OCI-M1 (cell line): ENCODE measurements around the gene EML6.

Experiments
- DNase-seq: peaks from one replicate; lab custom pipeline; 2025; lab: John Stamatoyannopoulos, UW

The EML6 gene

DNA sequence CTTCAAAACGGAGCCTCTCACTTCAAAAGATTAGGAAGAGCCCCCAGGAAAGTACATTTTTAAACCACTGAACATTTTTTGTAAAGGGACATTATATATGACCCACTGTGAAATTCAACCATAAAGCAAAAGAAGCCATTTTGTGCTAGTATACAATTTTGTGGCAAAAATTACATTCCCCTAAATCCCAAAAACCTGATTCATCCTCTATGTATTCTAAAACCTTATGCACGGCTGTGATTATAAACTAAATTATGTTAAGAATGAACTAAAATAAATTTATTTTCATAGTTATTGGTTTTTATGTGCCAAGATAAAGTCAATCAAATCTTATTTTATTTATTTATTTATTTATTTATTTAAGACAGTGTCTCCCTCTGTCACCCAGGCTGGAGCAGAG, 278.3 kb downstream of the EML6 start:
- no peak for DNase-seq

DNA sequence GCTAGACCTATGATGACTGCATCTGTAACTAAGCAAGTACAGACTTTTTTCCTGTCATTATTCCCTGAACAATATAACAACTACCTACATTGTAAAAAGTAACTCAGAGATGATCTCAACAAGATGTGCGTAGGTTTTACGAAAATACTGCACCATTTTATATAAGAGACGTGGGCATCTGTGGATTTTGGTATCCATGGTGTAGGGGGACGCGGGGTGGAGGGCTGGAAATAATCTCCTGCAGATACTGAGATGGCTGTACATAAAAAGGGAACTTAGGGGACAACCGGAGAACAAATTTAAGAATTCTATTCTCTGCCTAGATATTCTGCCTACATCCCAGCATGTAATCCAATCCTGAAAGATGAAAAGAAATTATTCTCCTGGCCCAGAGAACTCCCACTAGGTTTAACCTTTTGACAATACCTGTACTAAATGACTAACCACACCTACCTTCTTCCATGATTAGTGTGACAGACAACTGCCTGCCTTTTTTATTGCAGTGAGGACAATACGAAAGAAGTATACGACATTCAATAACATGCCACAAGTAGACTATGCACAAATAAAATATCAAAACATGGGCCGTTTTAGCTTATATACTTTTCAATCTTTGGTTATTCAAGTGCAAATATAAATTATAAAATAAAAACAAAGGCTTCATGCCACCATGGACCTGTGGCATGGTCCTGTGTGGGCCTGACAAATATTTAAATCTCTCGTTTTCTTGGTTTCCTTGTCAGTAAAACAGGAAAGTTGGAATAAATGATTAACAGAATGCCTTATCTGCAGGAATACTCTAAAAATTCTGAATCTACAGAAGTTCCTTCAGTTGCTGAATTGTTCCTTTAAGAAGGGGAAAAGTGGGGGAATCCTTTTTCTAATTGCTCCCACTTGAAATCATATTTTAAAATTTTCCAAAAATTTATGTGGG, 280.5 kb downstream of the EML6 start:
- no peak for DNase-seq

GRCh38 chr2:55006306-55006705, 282.8 kb downstream of the EML6 start:
- DNase-seq, result peak; percentile 43

GRCh38 chr2:55009277-55010060, 286.0 kb downstream of the EML6 start:
- no peak for DNase-seq

- DNase-seq, result peak; percentile 69
Observed at GRCh38 chr2:55010149-55010591, 286.7 kb downstream of the EML6 start.

DNA sequence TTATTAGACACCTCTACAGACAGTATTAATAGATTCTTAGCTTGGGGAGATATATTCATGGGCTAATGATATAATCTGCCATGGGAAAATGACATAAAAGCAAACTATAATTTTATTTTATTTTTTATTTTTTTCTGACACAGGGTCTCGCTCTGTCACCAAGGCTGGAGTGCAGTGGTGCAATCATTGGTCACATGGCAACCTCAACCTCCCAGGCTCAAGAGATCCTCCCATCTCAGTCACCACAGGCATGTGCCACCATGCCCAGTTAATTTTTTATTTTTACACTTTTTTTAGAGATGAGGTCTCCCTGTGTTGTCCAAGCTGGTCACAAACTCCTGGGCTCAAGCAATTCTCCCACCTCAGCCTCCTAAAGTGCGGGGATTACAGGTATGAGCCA, 287.5 kb downstream of the EML6 start:
- DNase-seq, result peak; percentile 21

GRCh38 chr2:55011831-55012671, 288.6 kb downstream of the EML6 start:
- DNase-seq, result no peak

- DNase-seq, result no peak
Observed at GRCh38 chr2:55012672-55013484, 289.4 kb downstream of the EML6 start.

- no peak for DNase-seq
Observed at GRCh38 chr2:55013936-55014335, 290.5 kb downstream of the EML6 start.

- DNase-seq, result peak; percentile 69
Observed at GRCh38 chr2:55014962-55015939, 291.8 kb downstream of the EML6 start.

- DNase-seq, result no peak
Observed at GRCh38 chr2:55017428-55017827, 294.0 kb downstream of the EML6 start.

- no peak for DNase-seq
Observed at GRCh38 chr2:55017880-55018279, 294.4 kb downstream of the EML6 start.

DNA sequence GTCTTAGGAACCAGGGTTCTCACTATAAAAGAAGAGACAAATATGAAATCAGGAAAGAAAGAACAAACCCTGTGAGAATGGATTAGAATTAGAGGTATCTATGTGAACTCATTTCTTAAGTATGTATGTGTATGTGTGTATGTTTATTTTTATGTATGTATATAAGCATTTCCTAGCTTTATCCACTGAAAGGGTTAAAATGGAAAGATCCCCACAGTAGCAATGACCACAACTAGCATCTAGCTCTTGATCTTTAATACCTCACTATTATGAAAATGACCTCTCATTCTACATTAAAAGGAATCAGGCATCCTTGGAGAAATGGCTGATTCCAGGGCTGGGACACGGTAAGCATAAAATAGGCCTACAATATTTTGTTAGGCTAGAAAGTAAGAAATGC, 295.2 kb downstream of the EML6 start:
- no peak for DNase-seq

DNA sequence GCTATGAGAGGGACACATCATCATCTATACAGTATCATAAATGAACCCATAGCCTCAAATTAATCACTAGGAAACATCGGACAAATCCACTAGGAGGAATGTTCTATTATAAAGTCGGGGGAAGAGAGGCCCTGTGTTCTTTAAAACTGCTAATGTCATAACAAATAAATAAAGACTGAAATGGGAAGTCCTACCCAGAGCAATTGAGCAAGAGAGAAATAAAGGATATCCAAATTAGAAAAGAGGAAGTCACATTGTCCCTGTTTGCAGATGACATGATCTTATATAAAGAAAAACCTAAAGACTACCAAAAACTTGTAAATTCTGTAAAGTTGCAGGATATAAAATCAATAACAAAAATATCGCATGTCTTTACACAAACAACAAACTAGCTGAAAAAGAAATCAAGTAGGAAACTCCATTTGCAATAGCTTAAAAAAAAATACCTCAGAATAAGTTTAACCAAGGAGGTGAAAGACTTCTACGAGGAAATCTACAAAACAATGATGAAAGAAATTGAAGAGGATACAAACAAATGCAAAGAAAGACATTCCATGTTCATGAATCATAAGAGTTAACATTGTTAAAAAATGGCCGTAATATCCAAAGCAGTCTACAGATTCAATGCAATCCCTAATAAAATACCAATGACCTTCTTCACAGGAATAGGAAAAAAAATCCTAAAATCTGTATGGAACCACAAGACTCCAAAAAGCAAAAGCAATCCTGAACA, 296.2 kb downstream of the EML6 start:
- peak; percentile 85 for DNase-seq
